Osteoblast (primary cell): ENCODE measurements around the gene KDF1. TPM values are rescaled to one million over a fixed set of nuclear protein-coding genes. Genes with fewer than 3 reads are reported as not detected.
A peak's percentile ranks its signal among the peaks of the same experiment; 100 is the strongest.
"Not testable (repeated sequence)": the region's sequence is repeated elsewhere in the genome, so short reads cannot be mapped to it uniquely, and the experiment has no call there.

Experiments used
- DNase-seq: peaks from one replicate; pipeline ENCODE4 v3.0.0; 2011; ENCODE audit warnings: low spot score, mixed read lengths; ENCODE audit not compliant: insufficient read length; ENCODE audit errors: missing footprints
- H2AFZ ChIP-seq: 2 replicates; pipeline ENCODE4 v1.6.0; 2011; ENCODE audit warnings: mild to moderate bottlenecking, low read length
- H3K27ac ChIP-seq: 2 replicates; pipeline ENCODE4 v1.5.1; 2011; ENCODE audit warnings: mild to moderate bottlenecking, low read depth, low read length, moderate library complexity
- H3K27me3 ChIP-seq: 2 replicates; pipeline ENCODE4 v1.6.0; 2012; ENCODE audit warnings: mild to moderate bottlenecking, control low read depth, inconsistent platforms, low read length, moderate library complexity; ENCODE audit not compliant: insufficient read depth
- H3K36me3 ChIP-seq: 2 replicates; pipeline ENCODE4 v1.5.1; 2011; ENCODE audit warnings: mild to moderate bottlenecking, low read length, control low read depth, moderate library complexity; ENCODE audit not compliant: insufficient read depth
- H3K4me1 ChIP-seq: 2 replicates; pipeline ENCODE4 v1.5.1; 2011; ENCODE audit warnings: mild to moderate bottlenecking, low read length, control low read depth, moderate library complexity; ENCODE audit not compliant: insufficient read depth
- H3K4me2 ChIP-seq: 2 replicates; pipeline ENCODE4 v1.6.0; 2011; ENCODE audit warnings: mild to moderate bottlenecking, low read length; ENCODE audit not compliant: insufficient read depth
- H3K4me3 ChIP-seq: fragments of 200-600 bp; sonication (generic); 3 replicates; pipeline ENCODE4 v1.5.1; 2012; ENCODE audit warnings: mild to moderate bottlenecking, low read length, inconsistent platforms; ENCODE audit not compliant: insufficient read depth
- H3K79me2 ChIP-seq: 2 replicates; pipeline ENCODE4 v1.6.0; 2012; ENCODE audit warnings: mild to moderate bottlenecking, low read length, control low read depth, inconsistent platforms; ENCODE audit not compliant: insufficient read depth
- H3K9me3 ChIP-seq: 2 replicates; pipeline ENCODE4 v1.5.1; 2011; ENCODE audit warnings: low read depth, low read length, control low read depth
- H4K20me1 ChIP-seq: 2 replicates; pipeline ENCODE4 v1.6.0; 2012; ENCODE audit warnings: mild to moderate bottlenecking, low read length, control low read depth; ENCODE audit not compliant: insufficient read depth
- total RNA-seq: library from RNA; depleted of rRNA; stranded (reverse); fragments of >200 nt; gene quantifications from 2 replicates; pipeline ENCODE4 v1.2.3, GENCODE V29; 2012
- TF ChIP-seq, protein P1 (sequence below): IDR thresholded peaks from 2 replicates; pipeline ENCODE4 v1.5.1; 2011; ENCODE audit warnings: mild to moderate bottlenecking, low read depth, low read length, moderate library complexity; ENCODE audit errors: extremely low read depth

KDF1 gene
- total RNA-seq, 1 donor: not detected

GRCh38 chr1:26949926-26950319, 10.3 kb downstream of the KDF1 start:
- Histone ChIP-seq H3K4me2 (no peak overlapping the region), H2AFZ (no peak overlapping the region), H3K4me3 (no peak overlapping the region), H3K4me1 (no peaks in the 10 kb centered on the region), H3K79me2 (no peaks in the 10 kb centered on the region), H3K27ac (no peak overlapping the region), H4K20me1 (no peaks in the 10 kb centered on the region), H3K36me3 (peaks cover 18% of the 10 kb centered on the region), H3K9me3 (no peaks in the 10 kb centered on the region), H3K27me3 (no peaks in the 10 kb centered on the region)
- DNase-seq: no peak
- TF ChIP-seq, protein P1, sequence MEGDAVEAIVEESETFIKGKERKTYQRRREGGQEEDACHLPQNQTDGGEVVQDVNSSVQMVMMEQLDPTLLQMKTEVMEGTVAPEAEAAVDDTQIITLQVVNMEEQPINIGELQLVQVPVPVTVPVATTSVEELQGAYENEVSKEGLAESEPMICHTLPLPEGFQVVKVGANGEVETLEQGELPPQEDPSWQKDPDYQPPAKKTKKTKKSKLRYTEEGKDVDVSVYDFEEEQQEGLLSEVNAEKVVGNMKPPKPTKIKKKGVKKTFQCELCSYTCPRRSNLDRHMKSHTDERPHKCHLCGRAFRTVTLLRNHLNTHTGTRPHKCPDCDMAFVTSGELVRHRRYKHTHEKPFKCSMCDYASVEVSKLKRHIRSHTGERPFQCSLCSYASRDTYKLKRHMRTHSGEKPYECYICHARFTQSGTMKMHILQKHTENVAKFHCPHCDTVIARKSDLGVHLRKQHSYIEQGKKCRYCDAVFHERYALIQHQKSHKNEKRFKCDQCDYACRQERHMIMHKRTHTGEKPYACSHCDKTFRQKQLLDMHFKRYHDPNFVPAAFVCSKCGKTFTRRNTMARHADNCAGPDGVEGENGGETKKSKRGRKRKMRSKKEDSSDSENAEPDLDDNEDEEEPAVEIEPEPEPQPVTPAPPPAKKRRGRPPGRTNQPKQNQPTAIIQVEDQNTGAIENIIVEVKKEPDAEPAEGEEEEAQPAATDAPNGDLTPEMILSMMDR: no peak

DNA sequence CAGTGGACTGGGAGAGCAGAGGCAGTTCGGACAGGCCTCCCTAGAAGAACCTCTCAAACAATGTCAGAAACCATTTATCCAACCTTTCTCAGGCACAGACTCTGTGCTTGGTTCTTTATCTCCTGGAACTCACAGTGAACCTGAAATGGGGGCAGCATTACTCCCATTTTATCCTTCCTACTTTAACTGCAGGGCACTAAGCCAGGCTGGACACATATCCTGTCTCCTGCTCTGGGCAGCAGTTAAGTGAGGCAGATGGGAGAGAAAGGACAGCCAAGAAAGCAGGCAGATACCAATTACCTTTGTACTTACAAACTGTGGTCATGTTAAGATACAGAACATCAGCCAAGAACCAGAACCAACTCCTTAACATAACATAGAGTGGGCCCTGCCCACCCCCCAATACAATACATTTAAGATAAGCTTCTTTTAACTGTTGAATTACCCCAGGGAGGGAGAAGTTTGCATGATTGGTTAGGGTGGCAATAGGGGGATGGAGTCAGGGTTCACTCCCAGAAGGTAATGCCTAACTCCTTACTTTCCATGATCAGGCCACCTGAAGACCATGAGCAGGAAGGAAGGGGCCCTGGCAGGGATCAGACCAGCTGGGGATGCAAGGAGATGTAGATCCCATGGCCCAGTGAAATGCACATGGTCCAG, 10.9 kb downstream of the KDF1 start:
- H3K27ac ChIP-seq: no peak overlapping the region
- no peaks in the 10 kb centered on the region for H3K4me1 ChIP-seq

DNA sequence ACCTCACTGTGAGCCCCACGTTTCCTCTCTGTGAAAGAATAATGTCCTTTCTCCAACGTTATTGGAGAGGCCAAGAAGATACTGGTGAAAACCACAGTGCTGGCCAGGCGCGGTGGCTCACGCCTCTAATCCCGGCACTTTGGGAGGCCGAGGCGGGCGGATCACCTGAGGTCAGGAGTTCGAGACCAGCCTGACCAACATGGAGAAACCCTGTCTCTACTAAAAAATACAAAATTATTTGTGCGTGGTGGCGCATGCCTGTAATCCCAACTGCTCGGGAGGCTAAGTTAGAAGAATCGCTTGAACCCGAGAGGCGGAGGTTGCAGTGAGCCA, 11.6 kb downstream of the KDF1 start:
- not testable (repeated sequence) for H4K20me1 ChIP-seq, H3K9me3 ChIP-seq, H3K79me2 ChIP-seq, H3K4me2 ChIP-seq, H2AFZ ChIP-seq, H3K4me1 ChIP-seq, H3K4me3 ChIP-seq, DNase-seq, H3K27me3 ChIP-seq, H3K27ac ChIP-seq
- peaks cover 30% of the 10 kb centered on the region for H3K36me3 ChIP-seq

More for the DNA sequence above, 10.9 kb downstream of the KDF1 start:
- peaks cover 24% of the 10 kb centered on the region for H3K36me3 ChIP-seq
- H3K79me2 ChIP-seq: no peaks in the 10 kb centered on the region
- TF ChIP-seq, protein P1: no peak
- H3K27me3 ChIP-seq: no peaks in the 10 kb centered on the region
- peak; percentile 76 for DNase-seq
- no peaks in the 10 kb centered on the region for H3K9me3 ChIP-seq
- no peak overlapping the region for H2AFZ ChIP-seq
- no peaks in the 10 kb centered on the region for H4K20me1 ChIP-seq
- no peak overlapping the region for H3K4me2 ChIP-seq
- H3K4me3 ChIP-seq: no peak overlapping the region

- H3K9me3 ChIP-seq: no peaks in the 10 kb centered on the region
Observed at GRCh38 chr1:26946270-26946669, 14.0 kb downstream of the KDF1 start.

More at GRCh38 chr1:26946270-26946669, 14.0 kb downstream of the KDF1 start:
- Histone ChIP-seq H3K4me2 (no peak overlapping the region), H4K20me1 (no peaks in the 10 kb centered on the region), H3K36me3 (peaks cover 52% of the 10 kb centered on the region), H3K27ac (no peak overlapping the region), H3K27me3 (no peaks in the 10 kb centered on the region), H3K4me3 (no peak overlapping the region), H3K79me2 (peaks cover 2% of the 10 kb centered on the region), H2AFZ (no peak overlapping the region), H3K4me1 (no peaks in the 10 kb centered on the region)
- DNase-seq: no peak
- TF ChIP-seq, protein P1: no peak
